WI38 (cell line): ENCODE data around the gene MAP4.

Experiments used
- H3K4me3 ChIP-seq: 2 replicates; pipeline ENCODE4 v1.5.1; 2011; ENCODE audit warnings: low read depth, mild to moderate bottlenecking, control low read depth, low read length
- CTCF ChIP-seq: IDR thresholded peaks from 2 replicates; pipeline ENCODE4 v1.5.1; 2012; ENCODE audit warnings: low read depth, mild to moderate bottlenecking, control low read depth, low read length

The MAP4 gene

DNA sequence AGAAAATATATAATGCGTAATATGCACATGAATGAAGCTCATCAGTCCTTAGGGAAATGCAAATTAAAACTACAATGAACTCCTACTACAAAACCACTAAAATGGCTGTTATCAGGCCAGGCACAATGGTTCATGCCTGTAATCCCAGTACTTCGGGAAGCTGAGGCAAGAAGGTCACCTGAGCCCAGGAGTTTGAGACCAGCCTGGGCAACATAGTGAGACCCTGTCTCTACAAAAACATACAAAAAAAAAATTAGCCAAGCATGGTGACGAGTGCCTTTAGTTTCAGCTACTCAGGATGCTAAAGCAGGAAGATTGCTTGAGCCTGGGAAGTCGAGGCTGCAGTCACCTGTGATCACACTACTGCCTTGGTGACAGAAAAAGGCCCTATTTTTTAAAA lies 85.2 kb downstream of the MAP4 start:
- TF ChIP-seq CTCF: no peak

GRCh38 chr3:47916696-47917095 lies 99.5 kb downstream of the MAP4 start:
- H3K4me3 ChIP-seq: no peak overlapping the region
- no peak for TF ChIP-seq CTCF

More for the DNA sequence above, 85.2 kb downstream of the MAP4 start:
- no peak overlapping the region for H3K4me3 ChIP-seq

DNA sequence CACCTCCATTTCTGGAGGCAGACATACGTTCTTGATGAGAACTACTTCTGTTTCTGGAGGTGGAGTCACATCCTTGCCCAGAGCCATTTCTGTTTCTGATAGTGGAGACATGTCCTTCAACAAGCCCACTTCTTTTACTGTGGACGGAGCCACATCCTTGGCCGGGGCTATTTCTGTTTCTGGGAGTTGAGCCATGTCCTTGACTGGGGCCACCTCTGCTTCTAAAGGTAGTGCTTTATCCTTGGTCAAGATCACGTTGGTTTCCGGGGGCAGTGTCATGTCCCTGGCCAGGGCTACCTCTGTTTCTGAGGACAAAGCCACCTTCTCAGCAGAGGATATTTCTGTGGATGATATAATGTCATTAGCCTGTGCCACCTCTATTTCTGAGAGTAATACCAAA lies 100.0 kb downstream of the MAP4 start:
- TF ChIP-seq CTCF: no peak
- no peak overlapping the region for H3K4me3 ChIP-seq

DNA sequence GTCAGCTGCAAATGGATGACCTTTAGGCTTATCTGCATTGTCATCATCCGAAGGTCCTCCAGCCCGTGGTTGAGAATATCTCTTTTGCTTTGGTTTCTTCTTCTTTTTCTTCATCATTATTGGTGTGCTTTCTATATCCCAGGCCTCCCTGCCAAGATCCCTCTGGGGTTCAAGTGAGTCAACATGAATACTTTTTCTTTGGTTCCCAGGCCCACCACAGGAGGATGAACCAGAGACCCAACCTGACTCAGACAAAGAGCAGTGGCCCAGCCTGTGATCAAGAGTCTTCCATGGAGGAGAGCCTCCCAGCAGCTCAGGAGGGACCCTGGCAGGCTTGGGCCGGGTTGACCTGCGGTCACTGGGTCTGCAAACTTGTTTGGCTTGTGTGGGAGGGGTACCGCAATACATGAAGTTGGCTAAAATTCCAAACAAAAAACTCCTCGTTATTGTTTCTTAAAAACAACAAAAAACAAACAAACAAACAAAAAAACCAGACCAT lies 104.2 kb downstream of the MAP4 start:
- H3K4me3 ChIP-seq: no peak overlapping the region
- TF ChIP-seq CTCF: no peak

DNA sequence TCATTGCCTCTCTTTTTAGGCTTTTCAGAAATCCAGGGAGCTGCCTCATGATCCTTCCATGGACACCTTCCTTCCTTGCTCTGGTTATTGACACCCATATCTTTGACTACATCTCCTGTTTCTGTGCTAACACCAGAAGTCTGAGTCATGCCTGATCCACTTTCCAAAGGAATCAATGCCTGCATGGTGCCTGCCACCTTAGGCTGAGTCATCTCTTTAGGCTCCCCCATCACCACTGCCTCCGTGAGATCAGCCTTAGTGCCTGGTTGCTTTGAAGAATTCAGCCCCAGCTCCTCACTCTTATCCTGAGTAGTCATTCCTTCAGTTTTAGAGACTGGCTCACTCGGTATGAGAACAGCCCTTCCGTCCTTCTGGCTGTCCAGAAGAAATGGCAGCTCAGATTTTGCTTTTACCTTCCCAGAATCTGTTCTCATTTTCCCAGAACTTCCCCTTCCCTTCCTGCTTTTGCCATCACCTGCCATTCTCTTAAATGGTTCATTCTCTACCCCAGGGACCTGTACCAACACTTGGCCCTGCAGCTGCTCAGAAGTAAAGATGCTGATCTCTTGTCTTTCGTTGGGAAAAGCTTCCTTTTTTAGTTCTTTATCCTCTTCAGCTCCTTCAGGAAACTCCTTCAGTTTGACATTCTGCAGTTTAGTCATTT lies 105.3 kb downstream of the MAP4 start:
- no peak for TF ChIP-seq CTCF
- H3K4me3 ChIP-seq: no peak overlapping the region

DNA sequence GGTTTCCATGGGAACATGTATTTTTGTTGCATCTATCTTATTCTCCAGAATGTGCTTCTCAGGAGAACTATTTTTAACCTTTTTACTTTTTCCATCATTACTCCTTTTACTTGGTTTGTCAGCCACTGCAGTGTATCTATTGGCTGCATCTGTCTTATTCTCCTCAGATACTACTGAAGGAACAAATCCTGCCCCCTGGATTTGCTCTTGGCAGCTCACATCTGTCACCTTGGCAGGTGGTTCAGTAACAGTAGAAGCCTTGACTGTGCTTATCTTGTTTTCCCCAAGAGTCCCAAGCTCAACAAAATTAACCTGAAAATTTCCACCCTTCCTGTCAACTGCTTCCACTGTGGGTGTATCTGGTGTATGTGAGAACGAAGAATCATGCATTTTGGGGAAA lies 106.0 kb downstream of the MAP4 start:
- no peak for TF ChIP-seq CTCF
- no peak overlapping the region for H3K4me3 ChIP-seq

DNA sequence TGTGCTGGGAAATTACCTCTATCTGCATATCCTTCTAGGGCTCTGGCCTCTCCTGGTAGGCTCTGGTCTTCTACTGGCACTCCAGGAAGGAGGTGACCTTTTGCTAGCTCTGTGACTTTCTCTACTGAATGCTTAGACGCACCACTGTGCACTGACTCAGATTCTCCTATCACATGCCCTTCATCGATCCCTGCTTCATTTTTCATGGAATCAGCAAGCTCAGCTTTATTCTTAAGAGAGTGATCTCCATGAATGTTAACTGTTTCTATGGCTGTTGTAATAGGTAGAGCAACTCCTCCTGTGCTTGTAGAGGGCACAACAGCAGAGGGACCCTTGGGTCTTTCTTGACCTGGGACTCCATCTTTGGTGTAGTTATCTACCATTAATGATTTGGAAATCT lies 106.6 kb downstream of the MAP4 start:
- TF ChIP-seq CTCF: no peak
- no peak overlapping the region for H3K4me3 ChIP-seq
